Lower leg skin (tissue), 3 donors: ENCODE measurements around the gene SPINK5.

Experiments
- CTCF ChIP-seq, 3 donors: fragments of 450-650 bp; IDR thresholded peaks; one replicate each; pipeline ENCODE4 v1.5.1; 2016; ENCODE audit warnings: antibody characterized with exemption in 3 of 3, mild to moderate bottlenecking in 3 of 3, moderate library complexity in 2 of 3
- POLR2A ChIP-seq, 2 donors: fragments of 450-650 bp; IDR thresholded peaks; one replicate each; pipeline ENCODE4 v1.6.1; 2016 to 2017; ENCODE audit warnings: antibody characterized with exemption in 2 of 2, mild to moderate bottlenecking in 1 of 2, moderate library complexity in 1 of 2

- no peak for TF ChIP-seq CTCF (IDR thresholded peaks at IDR 0.05)
- no peak for TF ChIP-seq POLR2A (IDR thresholded peaks at IDR 0.05)
Observed at GRCh38 chr5:148156609-148157008, 92.8 kb downstream of the SPINK5 start.
